Ishikawa (cell line): Measurements from ENCODE around the gene UFM1.

Experiments
- EP300 ChIP-seq: IDR thresholded peaks from 2 replicates; pipeline ENCODE4 v1.6.1; 2012; ENCODE audit warnings: borderline replicate concordance
- MAX ChIP-seq: IDR thresholded peaks from 2 replicates; pipeline ENCODE4 v1.6.1; 2012
- RAD21 ChIP-seq: IDR thresholded peaks from 2 replicates; pipeline ENCODE4 v1.6.1; 2012; ENCODE audit warnings: low read depth
- REST ChIP-seq: IDR thresholded peaks from 2 replicates; pipeline ENCODE4 v1.6.1; 2012; ENCODE audit warnings: low read depth, mild to moderate bottlenecking
- TAF1 ChIP-seq: IDR thresholded peaks from 2 replicates; pipeline ENCODE4 v1.6.1; 2012; ENCODE audit warnings: low read depth, mild to moderate bottlenecking
- TEAD4 ChIP-seq: IDR thresholded peaks from 2 replicates; pipeline ENCODE4 v1.6.1; 2012

GRCh38 chr13:38303816-38304320 lies 45.8 kb upstream of the UFM1 start:
- TF ChIP-seq MAX (no peak), EP300 (no peak), TAF1 (no peak), REST (no peak), TEAD4 (no peak), RAD21 (no peak)
